Central memory CD8-positive, alpha-beta T cell (primary cell): Measurements from ENCODE around the gene TMPRSS9.

Experiments
- ATAC-seq: fragments of 150-1000 bp; cut with Tn5 transposase; replicated peaks from 2 replicates; pipeline ENCODE4 v1.10.0; 2022; ENCODE audit warnings: mild to moderate bottlenecking, moderate FRiP score, moderate number of reproducible peaks; ENCODE audit not compliant: poor library complexity, severe bottlenecking; ENCODE audit errors: extremely low read depth
- DNase-seq, 2 donors: peaks; one replicate each; pipeline ENCODE4 v3.0.0; 2021; ENCODE audit warnings: low spot score in 2 of 2
- H3K27ac Mint-ChIP-seq: one replicate; pipeline ENCODE4 v1.8.0; 2022; ENCODE audit warnings: low read depth, mild to moderate bottlenecking, moderate library complexity, mixed read lengths
- H3K27me3 Mint-ChIP-seq: one replicate; pipeline ENCODE4 v1.8.0; 2022; ENCODE audit warnings: mixed read lengths
- H3K36me3 Mint-ChIP-seq: one replicate; pipeline ENCODE4 v1.8.0; 2022; ENCODE audit warnings: mild to moderate bottlenecking, moderate library complexity, mixed read lengths; ENCODE audit not compliant: insufficient read depth
- H3K4me1 Mint-ChIP-seq: one replicate; pipeline ENCODE4 v1.8.0; 2022; ENCODE audit warnings: mixed read lengths
- H3K4me3 Mint-ChIP-seq: one replicate; pipeline ENCODE4 v1.8.0; 2022; ENCODE audit warnings: mild to moderate bottlenecking, moderate library complexity, mixed read lengths
- H3K9me3 Mint-ChIP-seq: one replicate; pipeline ENCODE4 v1.8.0; 2022; ENCODE audit warnings: mixed read lengths

The TMPRSS9 gene

DNA sequence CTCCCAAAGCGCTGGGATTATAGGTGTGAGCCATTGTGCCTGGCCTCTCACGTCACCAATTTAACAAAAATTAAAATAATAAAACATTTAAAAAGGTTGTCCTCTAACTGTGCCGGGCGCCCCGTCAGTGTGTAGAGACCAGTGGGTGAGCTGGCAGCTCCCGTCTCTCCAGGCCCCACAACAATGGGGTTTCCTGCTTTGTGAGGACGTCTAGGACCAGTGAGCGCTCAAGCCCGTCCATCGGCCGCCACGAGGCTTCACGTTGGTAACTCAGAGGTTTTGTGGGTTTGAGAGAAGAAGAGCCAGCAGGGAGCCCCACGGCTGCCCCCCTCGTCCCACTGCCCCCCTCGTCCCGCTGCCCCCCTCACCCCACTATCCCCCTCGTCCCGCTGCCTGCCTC lies 36.4 kb upstream of the TMPRSS9 start:
- Mint-ChIP-seq H3K27ac (no peak overlapping the region), H3K4me1 (peaks cover 30% of the 10 kb centered on the region), H3K4me3 (no peak overlapping the region), H3K9me3 (no peaks in the 10 kb centered on the region), H3K36me3 (peaks cover 39% of the 10 kb centered on the region), H3K27me3 (no peaks in the 10 kb centered on the region)
- DNase-seq (no peak), ATAC-seq (no peak)

DNA sequence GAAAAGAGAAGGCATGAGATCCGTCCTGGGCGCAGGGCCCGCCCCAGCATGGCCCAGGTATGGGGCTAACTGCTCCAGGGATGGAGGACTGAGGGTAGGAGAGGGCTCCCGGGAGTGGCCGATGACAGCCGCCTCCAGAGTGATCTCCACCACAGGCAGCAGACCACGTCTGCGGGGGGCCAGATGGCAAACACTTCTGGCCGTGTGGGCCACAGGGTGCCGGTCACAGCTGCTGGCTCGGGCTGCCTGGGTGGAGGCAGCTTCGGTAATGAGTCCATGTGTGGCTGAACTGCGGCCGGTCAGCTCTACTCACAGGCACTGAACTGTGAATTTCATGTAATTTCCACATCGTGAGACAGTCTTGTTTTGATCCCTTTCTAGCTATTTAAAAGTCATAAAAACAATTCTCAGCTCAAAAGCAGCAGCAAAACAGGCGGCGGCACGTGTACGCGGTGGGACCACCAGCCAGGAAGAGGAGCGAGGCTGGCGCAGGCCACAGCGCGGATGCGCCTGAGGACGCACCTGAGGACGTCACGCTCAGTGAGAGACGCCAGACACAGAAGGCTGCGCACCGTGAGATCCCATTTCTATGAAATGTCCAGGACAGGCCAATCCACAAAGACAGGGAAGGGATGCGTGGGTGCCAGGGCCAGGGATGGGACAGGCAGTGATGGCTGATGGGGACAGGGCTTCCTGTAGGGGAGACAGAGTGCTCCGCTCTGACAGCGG lies 35.7 kb upstream of the TMPRSS9 start:
- Mint-ChIP-seq H3K4me3 (no peak overlapping the region), H3K36me3 (peaks cover 45% of the 10 kb centered on the region), H3K9me3 (no peaks in the 10 kb centered on the region), H3K4me1 (peaks cover 35% of the 10 kb centered on the region), H3K27me3 (no peaks in the 10 kb centered on the region), H3K27ac (peak overlapping the region; percentile 46)
- ATAC-seq: no peak
- no peak for DNase-seq

DNA sequence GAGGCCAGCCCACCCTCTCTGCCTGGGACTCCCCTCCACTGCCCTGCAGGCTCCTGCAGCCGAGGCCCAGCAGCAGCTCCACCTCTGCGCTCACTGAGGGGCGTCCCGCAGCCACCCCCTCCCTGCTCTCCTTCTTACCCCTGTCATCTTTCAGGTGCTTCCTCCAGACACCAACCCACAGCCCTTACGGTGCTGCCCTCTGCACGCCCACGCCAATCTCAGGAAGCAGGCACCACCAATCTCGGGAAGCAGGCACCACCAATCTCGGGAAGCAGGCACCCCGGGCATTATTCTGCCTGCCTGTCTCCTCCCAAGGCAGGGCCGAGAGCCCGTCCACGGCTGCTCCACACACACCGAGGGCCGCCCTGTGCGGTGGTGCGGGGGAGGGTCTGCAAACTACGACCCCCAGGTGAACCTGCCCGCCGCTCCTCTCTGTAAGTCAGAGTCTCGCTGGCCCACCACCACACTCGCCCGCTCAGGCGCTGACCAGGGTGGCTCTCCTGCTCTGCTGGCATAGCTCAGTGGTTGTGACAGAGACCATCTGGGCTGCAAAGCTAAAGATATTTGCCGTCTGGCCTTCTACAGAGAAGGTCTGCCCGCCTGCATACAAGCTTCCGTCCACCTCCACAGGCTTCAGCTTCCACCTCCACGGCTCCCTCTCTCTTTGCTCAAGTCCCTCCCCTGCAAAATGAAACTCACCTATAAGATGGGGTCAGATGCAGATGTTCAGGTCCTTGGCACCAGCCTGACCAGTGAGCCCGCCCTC lies 34.6 kb upstream of the TMPRSS9 start:
- Mint-ChIP-seq H3K4me3 (peak overlapping the region; percentile 42), H3K36me3 (peaks cover 47% of the 10 kb centered on the region), H3K27me3 (no peaks in the 10 kb centered on the region), H3K27ac (peak overlapping the region; percentile 80), H3K9me3 (no peaks in the 10 kb centered on the region), H3K4me1 (peaks cover 46% of the 10 kb centered on the region)
- DNase-seq: no peak
- ATAC-seq: no peak

DNA sequence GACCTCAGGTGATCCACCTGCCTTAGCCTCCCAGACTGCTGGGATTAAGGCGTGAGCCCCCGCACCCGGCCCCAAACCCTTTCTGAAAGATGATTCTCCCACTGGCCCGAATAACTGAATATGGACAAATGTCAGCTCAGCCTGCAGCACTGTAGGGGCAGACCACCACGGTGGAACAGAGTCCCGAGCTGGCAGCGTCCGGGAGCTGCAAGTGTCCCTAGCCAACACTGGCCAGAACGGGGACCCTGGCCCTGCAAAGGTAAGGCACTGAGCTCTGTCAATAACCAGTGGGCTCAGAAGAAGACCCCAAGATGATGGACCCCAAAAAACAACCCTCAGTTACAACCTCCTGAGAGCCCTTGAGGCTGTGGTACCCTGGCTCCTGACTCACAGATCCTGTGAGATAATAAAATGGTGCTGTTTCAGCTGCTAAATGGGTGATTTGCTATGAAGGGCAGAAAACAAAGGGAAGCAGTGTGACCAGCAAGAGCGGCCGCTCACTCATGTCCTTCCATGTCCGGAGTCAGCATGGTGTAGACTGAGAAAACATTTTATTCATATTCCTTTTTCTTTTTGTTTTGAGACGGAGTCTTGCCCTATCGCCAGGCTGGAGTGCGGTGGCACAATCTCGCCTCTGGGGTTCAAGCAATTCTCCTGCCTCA lies 33.2 kb upstream of the TMPRSS9 start:
- Mint-ChIP-seq H3K4me3 (peak overlapping the region; percentile 96), H3K4me1 (peaks cover 47% of the 10 kb centered on the region), H3K9me3 (no peaks in the 10 kb centered on the region), H3K27me3 (no peaks in the 10 kb centered on the region), H3K27ac (peak overlapping the region; percentile 94), H3K36me3 (peaks cover 47% of the 10 kb centered on the region)
- no peak for ATAC-seq
- no peak for DNase-seq

DNA sequence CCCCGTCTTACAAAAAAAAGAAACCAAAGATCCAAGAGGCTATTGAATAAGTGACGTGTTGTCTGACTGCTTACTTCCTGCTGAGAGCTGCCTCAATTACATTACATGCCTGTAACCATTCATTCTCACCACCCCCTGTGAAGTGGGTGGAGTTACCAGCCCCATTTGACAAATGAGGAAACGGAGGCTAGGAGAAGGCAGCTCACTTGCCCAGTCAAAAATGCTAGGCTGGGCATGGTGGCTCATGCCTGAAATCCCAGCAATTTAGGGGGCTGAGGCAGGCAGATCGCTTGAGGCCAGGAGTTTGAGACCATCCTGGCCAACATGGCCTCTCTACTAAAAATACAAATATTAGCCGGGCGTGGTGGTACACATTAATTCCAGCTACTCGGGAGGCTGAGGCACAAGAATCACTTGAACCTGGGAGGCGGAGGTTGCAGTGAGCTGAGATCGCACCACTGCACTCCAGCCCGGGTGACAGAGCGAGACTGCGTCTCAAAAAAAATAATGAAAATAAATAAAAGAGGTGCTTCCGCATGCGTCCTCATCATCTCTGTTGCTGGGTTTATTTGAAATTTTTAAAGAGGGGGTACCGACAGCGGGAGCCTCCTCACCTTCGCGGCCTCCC lies 32.2 kb upstream of the TMPRSS9 start:
- Mint-ChIP-seq H3K4me1 (peaks cover 47% of the 10 kb centered on the region), H3K36me3 (peaks cover 42% of the 10 kb centered on the region), H3K27ac (peak overlapping the region; percentile 94), H3K4me3 (peak overlapping the region; percentile 96), H3K27me3 (no peaks in the 10 kb centered on the region), H3K9me3 (no peaks in the 10 kb centered on the region)
- DNase-seq (peak in 1 of 2 donors; percentile 64), ATAC-seq (peak; percentile 81)

DNA sequence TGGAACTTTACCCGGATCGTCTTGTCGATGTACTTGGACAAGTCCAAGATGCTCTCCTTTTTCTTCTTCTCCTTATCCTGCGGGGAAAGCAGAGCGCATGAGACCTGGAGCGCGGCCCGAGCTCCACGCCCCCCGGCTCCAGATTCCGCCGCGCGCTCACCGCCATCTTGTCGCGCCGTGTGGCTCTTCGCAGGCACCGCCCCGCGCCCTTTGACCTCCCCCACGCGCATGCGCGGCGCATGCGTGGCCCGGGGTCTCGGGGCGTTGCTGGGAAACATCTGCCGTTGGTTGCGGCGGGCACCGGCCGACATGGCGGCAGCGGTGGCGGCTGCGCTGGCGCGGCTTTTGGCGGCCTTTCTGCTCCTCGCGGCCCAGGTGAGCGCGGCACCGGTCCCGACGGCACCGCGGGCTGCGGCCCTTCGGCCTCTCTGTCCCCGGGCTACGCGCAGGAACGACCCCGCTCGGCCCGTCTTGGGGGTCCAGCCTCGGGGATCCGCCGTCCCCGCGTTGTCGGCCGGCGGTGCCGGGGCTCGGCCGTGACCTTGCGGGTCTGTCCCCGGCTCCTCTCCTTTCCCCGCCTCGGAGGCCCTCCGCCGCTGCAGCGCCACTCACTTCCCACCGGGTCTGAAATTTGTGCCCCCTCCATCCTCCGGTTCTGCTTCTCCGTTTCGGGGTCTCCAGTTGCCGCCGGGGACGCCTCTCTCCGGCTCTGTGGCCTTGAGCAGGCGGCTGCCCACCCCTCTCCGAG lies 31.5 kb upstream of the TMPRSS9 start, which contains the start of the genes LSM7 and SPPL2B:
LSM7 (minus strand) TSS at position 186 of the 748 bp plus-strand sequence; CDS start at position 166, 20 bp downstream.
SPPL2B (plus strand) TSS at position 284 of the 748 bp plus-strand sequence; CDS start at position 310, 26 bp downstream.
- H3K4me3 Mint-ChIP-seq: peak within 1 kb of the TSS; percentile 96
- H3K9me3 Mint-ChIP-seq: no peaks in the 10 kb centered on the region
- DNase-seq (peak; percentile 83 to 84), ATAC-seq (peak; percentile 82)
- H3K36me3 Mint-ChIP-seq: peaks cover 35% of the 10 kb centered on the region
- no peaks in the 10 kb centered on the region for H3K27me3 Mint-ChIP-seq
- H3K27ac Mint-ChIP-seq: peak within 1 kb of the TSS; percentile 94
- peaks cover 47% of the 10 kb centered on the region for H3K4me1 Mint-ChIP-seq

DNA sequence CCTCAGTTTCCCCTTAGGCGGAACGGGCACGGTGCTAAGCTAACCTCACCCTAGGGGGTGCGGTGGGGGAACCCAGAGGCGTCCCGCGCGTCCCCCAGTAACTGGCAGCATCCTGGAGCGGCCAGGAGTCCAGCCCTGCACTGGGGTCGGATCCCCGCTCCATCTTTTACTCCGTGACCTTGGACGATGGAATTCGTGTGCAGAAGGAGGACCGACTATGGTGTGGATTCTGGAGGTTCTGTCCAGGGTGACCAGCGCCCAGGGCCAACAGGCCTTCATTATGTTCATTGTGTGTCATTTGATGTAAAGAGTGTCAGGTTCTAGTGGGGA lies 31.0 kb upstream of the TMPRSS9 start:
- peaks cover 33% of the 10 kb centered on the region for H3K36me3 Mint-ChIP-seq

DNA sequence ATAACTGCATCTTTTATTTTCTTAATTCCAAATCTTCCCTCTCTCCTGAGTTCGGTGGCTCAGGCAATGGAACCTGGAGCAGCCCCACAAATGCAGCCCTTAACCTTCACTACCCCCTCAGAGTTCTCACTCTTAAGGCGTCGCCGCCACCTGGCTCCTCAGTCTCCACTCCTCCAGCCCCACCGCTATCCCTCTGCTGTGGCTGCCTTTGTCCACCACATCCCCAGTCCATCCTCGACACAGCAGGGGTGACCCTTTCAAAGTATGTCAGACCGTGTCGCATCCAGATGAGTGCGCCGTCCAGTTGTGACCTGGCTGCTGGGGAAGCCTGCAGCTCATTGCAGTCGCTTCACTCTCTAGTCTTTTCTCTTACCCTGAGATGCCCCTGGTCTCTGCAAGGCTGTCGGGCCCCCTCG lies 30.6 kb upstream of the TMPRSS9 start:
- peaks cover 47% of the 10 kb centered on the region for H3K4me1 Mint-ChIP-seq
- H3K36me3 Mint-ChIP-seq: peaks cover 31% of the 10 kb centered on the region
- peak overlapping the region; percentile 96 for H3K4me3 Mint-ChIP-seq
- no peak for ATAC-seq
- no peak for DNase-seq
- peak overlapping the region; percentile 94 for H3K27ac Mint-ChIP-seq
- no peaks in the 10 kb centered on the region for H3K27me3 Mint-ChIP-seq
- no peaks in the 10 kb centered on the region for H3K9me3 Mint-ChIP-seq

More for the DNA sequence above, 31.0 kb upstream of the TMPRSS9 start:
- Mint-ChIP-seq H3K9me3 (no peaks in the 10 kb centered on the region), H3K4me1 (peaks cover 47% of the 10 kb centered on the region), H3K4me3 (peak overlapping the region; percentile 96), H3K27ac (peak overlapping the region; percentile 94), H3K27me3 (no peaks in the 10 kb centered on the region)
- no peak for ATAC-seq
- no peak for DNase-seq

DNA sequence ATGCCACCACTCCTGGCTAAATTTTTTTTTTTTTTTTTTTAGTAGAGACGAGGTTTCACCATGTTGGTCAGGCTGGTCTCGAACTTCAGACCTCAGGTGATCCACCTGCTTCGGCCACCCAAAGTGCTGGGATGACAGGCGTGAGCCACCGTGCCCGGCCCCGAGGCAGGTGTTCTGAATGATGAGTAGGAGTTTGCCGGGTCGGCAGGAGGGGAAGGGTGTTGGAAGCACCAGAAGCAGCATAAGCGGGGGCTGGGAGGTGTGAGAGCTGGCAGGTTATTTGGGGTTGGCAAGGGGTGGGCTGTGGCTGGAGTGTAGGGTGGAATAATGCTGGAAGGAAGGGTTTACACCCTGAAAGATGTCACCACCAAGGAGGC lies 29.8 kb upstream of the TMPRSS9 start:
- Mint-ChIP-seq H3K9me3 (no peaks in the 10 kb centered on the region), H3K4me1 (peaks cover 47% of the 10 kb centered on the region), H3K4me3 (peak overlapping the region; percentile 96), H3K36me3 (peaks cover 28% of the 10 kb centered on the region), H3K27me3 (no peaks in the 10 kb centered on the region), H3K27ac (peak overlapping the region; percentile 94)
- no peak for ATAC-seq
- DNase-seq: no peak

DNA sequence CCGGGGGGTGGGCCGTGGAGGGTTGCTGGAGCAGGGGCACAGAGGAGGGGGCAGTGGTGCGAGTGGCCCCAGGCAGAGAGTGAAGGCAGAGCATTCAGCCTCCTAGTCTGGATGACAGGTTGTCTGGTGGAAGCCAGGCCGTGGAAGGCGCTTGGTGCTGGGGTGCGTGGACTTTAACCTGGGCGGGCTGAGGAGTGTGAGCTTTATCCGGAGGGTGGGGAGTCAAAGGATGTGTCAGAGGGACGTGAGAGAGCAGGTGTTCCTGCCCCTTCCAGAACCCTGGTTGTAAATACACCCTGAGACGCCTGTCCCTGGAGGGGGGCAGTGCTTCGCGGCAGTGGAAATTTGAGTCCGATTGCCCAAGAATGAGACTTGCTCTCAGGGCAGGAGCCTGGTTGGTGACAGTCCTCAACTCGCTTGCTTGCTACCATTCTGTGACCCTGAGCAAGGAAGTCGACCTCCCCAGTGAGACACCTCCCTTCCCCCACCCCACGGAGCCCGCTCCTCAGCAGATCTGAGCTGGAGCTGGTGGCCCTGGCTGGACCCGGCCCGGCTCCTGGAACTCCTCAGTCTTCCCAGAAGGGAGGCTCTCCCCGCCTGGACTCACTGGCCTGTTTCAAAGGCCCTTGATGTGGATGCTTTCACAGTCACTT lies 29.3 kb upstream of the TMPRSS9 start:
- H3K9me3 Mint-ChIP-seq: no peaks in the 10 kb centered on the region
- H3K36me3 Mint-ChIP-seq: peaks cover 27% of the 10 kb centered on the region
- DNase-seq (no peak), ATAC-seq (no peak)
- peaks cover 45% of the 10 kb centered on the region for H3K4me1 Mint-ChIP-seq
- no peaks in the 10 kb centered on the region for H3K27me3 Mint-ChIP-seq
- H3K4me3 Mint-ChIP-seq: peak overlapping the region; percentile 23
- peak overlapping the region; percentile 94 for H3K27ac Mint-ChIP-seq

DNA sequence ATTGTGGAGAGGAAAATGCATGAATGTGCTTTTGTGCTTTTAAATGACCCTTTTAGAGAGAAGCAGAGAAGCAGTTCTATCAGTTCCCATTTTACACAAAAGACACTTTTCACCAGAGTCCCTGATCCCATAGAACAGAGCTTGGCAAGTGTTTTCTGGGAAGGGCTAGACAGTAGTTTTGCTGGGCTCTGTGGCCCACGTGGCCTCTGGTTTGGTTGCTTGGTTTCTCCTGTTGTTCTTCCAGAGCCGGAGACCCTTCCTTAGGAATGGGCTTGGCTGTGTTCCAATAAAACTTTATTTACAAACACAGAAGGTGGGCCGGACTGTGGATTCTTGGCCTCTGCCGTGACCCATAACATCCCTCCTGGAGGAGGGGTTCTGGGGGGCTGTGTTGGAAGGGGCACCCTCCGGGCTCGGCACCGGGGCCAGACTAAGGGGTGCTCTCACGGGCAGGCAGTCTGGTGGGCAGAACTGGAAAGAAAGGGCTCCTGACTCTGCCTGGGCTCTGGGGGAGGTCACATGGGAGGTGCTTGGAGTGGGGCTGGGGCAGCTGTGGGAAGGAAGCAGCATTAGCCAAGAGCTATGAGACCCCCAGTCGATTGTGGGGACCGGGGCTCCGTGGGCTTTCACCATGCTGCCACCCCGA lies 28.3 kb upstream of the TMPRSS9 start:
- peaks cover 43% of the 10 kb centered on the region for H3K4me1 Mint-ChIP-seq
- peak overlapping the region; percentile 23 for H3K4me3 Mint-ChIP-seq
- ATAC-seq (no peak), DNase-seq (no peak)
- no peaks in the 10 kb centered on the region for H3K9me3 Mint-ChIP-seq
- peaks cover 24% of the 10 kb centered on the region for H3K36me3 Mint-ChIP-seq
- H3K27me3 Mint-ChIP-seq: no peaks in the 10 kb centered on the region
- peak overlapping the region; percentile 20 for H3K27ac Mint-ChIP-seq
